Subcutaneous abdominal adipose tissue (tissue), 5 donors: ENCODE data around the gene MISFA.
A peak's percentile ranks its signal among the peaks of the same experiment; 100 is the strongest.
"Not testable (repeated sequence)": the region's sequence is repeated elsewhere in the genome, so short reads cannot be mapped to it uniquely, and the experiment has no call there.

ENCODE experiments used
- H3K27ac ChIP-seq: one replicate; pipeline ENCODE4 v1.7.0; 2013; ENCODE audit warnings: low read depth, mild to moderate bottlenecking, inconsistent platforms, low read length, moderate library complexity
- H3K27me3 ChIP-seq, 5 donors: one replicate each; pipeline ENCODE4 v1.7.0; 2013; ENCODE audit warnings: low read length in 5 of 5, inconsistent platforms in 1 of 5; ENCODE audit not compliant: control insufficient read depth in 5 of 5, insufficient read depth in 4 of 5
- H3K36me3 ChIP-seq, 5 donors: one replicate each; pipeline ENCODE4 v1.7.0; 2013; ENCODE audit warnings: low read length in 5 of 5; ENCODE audit not compliant: control insufficient read depth in 5 of 5, insufficient read depth in 5 of 5
- H3K4me1 ChIP-seq, 5 donors: one replicate each; pipeline ENCODE4 v1.7.0; 2013; ENCODE audit warnings: low read length in 5 of 5, mild to moderate bottlenecking in 3 of 5, moderate library complexity in 1 of 5; ENCODE audit not compliant: control insufficient read depth in 5 of 5, insufficient read depth in 5 of 5
- H3K4me3 ChIP-seq, 5 donors: one replicate each; pipeline ENCODE4 v1.7.0; 2013; ENCODE audit warnings: low read length in 5 of 5, low read depth in 1 of 5
- H3K9ac ChIP-seq, 5 donors: one replicate each; pipeline ENCODE4 v1.7.0; 2013; ENCODE audit warnings: low read length in 5 of 5, mild to moderate bottlenecking in 4 of 5, moderate library complexity in 3 of 5
- H3K9me3 ChIP-seq, 5 donors: one replicate each; pipeline ENCODE4 v1.7.0; 2013; ENCODE audit warnings: low read length in 5 of 5; ENCODE audit not compliant: control insufficient read depth in 5 of 5
- donor health status: healthy.
- donor health status: healthy.
- donor health status: healthy.
- donor health status: healthy.
- donor health status: healthy.

MISFA gene

GRCh38 chr11:18641677-18642076, 42.1 kb downstream of the MISFA start:
- no peak overlapping the region for H3K9ac ChIP-seq
- no peaks in the 10 kb centered on the region for H3K27me3 ChIP-seq

GRCh38 chr11:18643034-18643433, 43.4 kb downstream of the MISFA start:
- not testable (repeated sequence) for H3K9me3 ChIP-seq, H3K4me3 ChIP-seq, H3K27ac ChIP-seq, H3K9ac ChIP-seq, H3K36me3 ChIP-seq, H3K27me3 ChIP-seq, H3K4me1 ChIP-seq

More at GRCh38 chr11:18641677-18642076, 42.1 kb downstream of the MISFA start:
- H3K27ac ChIP-seq = no peak overlapping the region
- H3K4me1 ChIP-seq = no peaks in the 10 kb centered on the region
- H3K9me3 ChIP-seq = peaks cover 0 to 3% (median 0%) of the 10 kb centered on the region in 5 donors
- H3K36me3 ChIP-seq = no peaks in the 10 kb centered on the region
- no peak overlapping the region for H3K4me3 ChIP-seq

- no peak overlapping the region for H3K4me3 ChIP-seq
Measured at GRCh38 chr11:18650353-18650752, 50.8 kb downstream of the MISFA start.

GRCh38 chr11:18650859-18651557, 51.4 kb downstream of the MISFA start:
- H3K9ac ChIP-seq = no peak overlapping the region
- H3K27ac ChIP-seq = no peak overlapping the region
- no peaks in the 10 kb centered on the region for H3K36me3 ChIP-seq
- no peaks in the 10 kb centered on the region for H3K9me3 ChIP-seq
- peaks cover 0 to 3% (median 0%) of the 10 kb centered on the region in 5 donors for H3K4me1 ChIP-seq
- H3K27me3 ChIP-seq = no peaks in the 10 kb centered on the region
- peak overlapping the region in 1 of 5 donors; percentile 22 for H3K4me3 ChIP-seq

More at GRCh38 chr11:18650353-18650752, 50.8 kb downstream of the MISFA start:
- Histone ChIP-seq H3K9ac (no peak overlapping the region), H3K27ac (no peak overlapping the region), H3K9me3 (no peaks in the 10 kb centered on the region), H3K36me3 (no peaks in the 10 kb centered on the region), H3K27me3 (no peaks in the 10 kb centered on the region), H3K4me1 (peaks cover 0 to 3% (median 0%) of the 10 kb centered on the region in 5 donors)
